ENCODE measurements around the gene KCNAB2. TPM values are rescaled to one million over a fixed set of nuclear protein-coding genes. Genes with fewer than 3 reads are reported as not detected.

KCNAB2 gene
- polyA plus RNA-seq, 1 of the 3 experiments (the other 2 are of a cell fraction) = 7.6 TPM

- H3K27ac ChIP-seq (ENCODE audit: low read depth in 2 of 2, low read length in 1 of 2) = no peak overlapping the region
- peak; percentile 79 for DNase-seq
- H3K4me2 ChIP-seq = no peak overlapping the region
- H3F3A ChIP-seq (replicated peaks; ENCODE audit: insufficient read depth) = no peaks in the 10 kb centered on the region
- H3K36me3 ChIP-seq (replicated peaks in 1 of 2; ENCODE audit: control insufficient read depth in 1 of 2, insufficient read depth in 2 of 2, low read length in 1 of 2) = no peaks in the 10 kb centered on the region
- no peaks in the 10 kb centered on the region for H3K9me3 ChIP-seq
- POLR2A ChIA-PET = no interaction called here
- TF ChIP-seq MEF2A (IDR thresholded peaks at IDR 0.05; ENCODE audit: borderline replicate concordance, low read depth) = no peak
- no peak for TF ChIP-seq RFX5 (IDR thresholded peaks at IDR 0.05; ENCODE audit: low read length)
- no peak for TF ChIP-seq USF2 (IDR thresholded peaks at IDR 0.05; ENCODE audit: borderline replicate concordance, low read depth, low read length)
- TF ChIP-seq TAF1 (IDR thresholded peaks at IDR 0.05; ENCODE audit: borderline replicate concordance, low read depth, low read length) = no peak
- no peak for TF ChIP-seq JUND (IDR thresholded peaks at IDR 0.05)
- TF ChIP-seq FOXM1 (IDR thresholded peaks at IDR 0.05; ENCODE audit: low read depth) = no peak
- no peak for TF ChIP-seq FOSL2 (IDR thresholded peaks at IDR 0.05; ENCODE audit: borderline replicate concordance, low read depth)
- no peak for TF ChIP-seq RAD21 (IDR thresholded peaks at IDR 0.05; ENCODE audit: low read length)
- no peak for TF ChIP-seq GABPA (IDR thresholded peaks at IDR 0.05; ENCODE audit: low read depth)
- no peak for TF ChIP-seq NFIC (IDR thresholded peaks at IDR 0.05; ENCODE audit: borderline replicate concordance)
- no peak for TF ChIP-seq NRF1 (IDR thresholded peaks at IDR 0.05; ENCODE audit: low read depth, low read length)
- CTCF ChIA-PET = interaction anchor here (0.6 to 5.7 kb wide), 13 partner anchors 7 to 148 kb away, joined by 3 to 38 read pairs (median 6); no protein-coding TSS in a partner anchor
- H3K9ac ChIP-seq = no peak overlapping the region
- H4K20me1 ChIP-seq (ENCODE audit: insufficient read depth) = no peaks in the 10 kb centered on the region
- H3K4me1 ChIP-seq (ENCODE audit: control insufficient read depth in 1 of 2, insufficient read depth in 2 of 2, low read depth in 1 of 2, low read length in 1 of 2) = peaks cover 0 to 5% of the 10 kb centered on the region in 2 experiments; a peak in 1 of 4 replicates
- no peaks in the 10 kb centered on the region for H3K9me2 ChIP-seq
- no peaks in the 10 kb centered on the region for H3K79me2 ChIP-seq (ENCODE audit: insufficient read depth)
- H3K4me3 ChIP-seq (ENCODE audit: low read depth in 2 of 2, low read length in 1 of 2) = no peak overlapping the region
- H3K27me3 ChIP-seq (ENCODE audit: insufficient read depth) = no peaks in the 10 kb centered on the region
- WGBS (ENCODE audit: low lambda C conversion rate) = 80% methylated on average over 19 of the region's 24 CpGs
- no peak overlapping the region for H2AFZ ChIP-seq (ENCODE audit: low read depth)
Measured at GRCh38 chr1:6098303-6099215, 52.9 kb downstream of the KCNAB2 start.

GRCh38 chr1:6099297-6099696 is 53.6 kb downstream of the KCNAB2 start:
- H3K4me1 ChIP-seq (ENCODE audit: control insufficient read depth in 1 of 2, insufficient read depth in 2 of 2, low read depth in 1 of 2, low read length in 1 of 2) = peaks cover 0 to 5% of the 10 kb centered on the region in 2 experiments; a peak in 1 of 4 replicates
- H3K4me2 ChIP-seq = no peak overlapping the region
- H3K36me3 ChIP-seq (replicated peaks in 1 of 2; ENCODE audit: control insufficient read depth in 1 of 2, insufficient read depth in 2 of 2, low read length in 1 of 2) = no peaks in the 10 kb centered on the region
- no peak overlapping the region for H3K4me3 ChIP-seq (ENCODE audit: low read depth in 2 of 2, low read length in 1 of 2)
- no peak overlapping the region for H3K27ac ChIP-seq (ENCODE audit: low read depth in 2 of 2, low read length in 1 of 2)
- no peaks in the 10 kb centered on the region for H3K9me3 ChIP-seq
- H3K79me2 ChIP-seq (ENCODE audit: insufficient read depth) = no peaks in the 10 kb centered on the region
- H3K27me3 ChIP-seq (ENCODE audit: insufficient read depth) = no peaks in the 10 kb centered on the region
- no peaks in the 10 kb centered on the region for H3K9me2 ChIP-seq
- ChIA-PET CTCF (interaction anchor here (0.6 to 5.7 kb wide), 18 partner anchors 8 to 147 kb away, joined by 3 to 38 read pairs (median 5); no protein-coding TSS in a partner anchor), POLR2A (no interaction called here)
- no peaks in the 10 kb centered on the region for H4K20me1 ChIP-seq (ENCODE audit: insufficient read depth)
- no peak for DNase-seq
- H2AFZ ChIP-seq (ENCODE audit: low read depth) = no peak overlapping the region
- 62% methylated on average over 7 of the region's 15 CpGs for WGBS (ENCODE audit: low lambda C conversion rate)
- TF ChIP-seq, protein P1, sequence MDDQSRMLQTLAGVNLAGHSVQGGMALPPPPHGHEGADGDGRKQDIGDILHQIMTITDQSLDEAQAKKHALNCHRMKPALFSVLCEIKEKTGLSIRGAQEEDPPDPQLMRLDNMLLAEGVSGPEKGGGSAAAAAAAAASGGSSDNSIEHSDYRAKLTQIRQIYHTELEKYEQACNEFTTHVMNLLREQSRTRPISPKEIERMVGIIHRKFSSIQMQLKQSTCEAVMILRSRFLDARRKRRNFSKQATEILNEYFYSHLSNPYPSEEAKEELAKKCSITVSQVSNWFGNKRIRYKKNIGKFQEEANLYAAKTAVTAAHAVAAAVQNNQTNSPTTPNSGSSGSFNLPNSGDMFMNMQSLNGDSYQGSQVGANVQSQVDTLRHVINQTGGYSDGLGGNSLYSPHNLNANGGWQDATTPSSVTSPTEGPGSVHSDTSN (IDR thresholded peaks at IDR 0.05) = no peak
- TF ChIP-seq GATA2 (CRISPR knock-in tag; IDR thresholded peaks at IDR 0.05) = no peak
- H3F3A ChIP-seq (replicated peaks; ENCODE audit: insufficient read depth) = no peaks in the 10 kb centered on the region
- no peak overlapping the region for H3K9ac ChIP-seq
